CD4-positive, alpha-beta T cell treated with Interleukin-6 for 4 hours (primary cell): ENCODE results near the gene KCNMA1.

ENCODE experiments used
- DNase-seq: peaks from one replicate; pipeline ENCODE4 v3.0.0-alpha.2; 2020; ENCODE audit warnings: mixed read lengths

The KCNMA1 gene

DNA sequence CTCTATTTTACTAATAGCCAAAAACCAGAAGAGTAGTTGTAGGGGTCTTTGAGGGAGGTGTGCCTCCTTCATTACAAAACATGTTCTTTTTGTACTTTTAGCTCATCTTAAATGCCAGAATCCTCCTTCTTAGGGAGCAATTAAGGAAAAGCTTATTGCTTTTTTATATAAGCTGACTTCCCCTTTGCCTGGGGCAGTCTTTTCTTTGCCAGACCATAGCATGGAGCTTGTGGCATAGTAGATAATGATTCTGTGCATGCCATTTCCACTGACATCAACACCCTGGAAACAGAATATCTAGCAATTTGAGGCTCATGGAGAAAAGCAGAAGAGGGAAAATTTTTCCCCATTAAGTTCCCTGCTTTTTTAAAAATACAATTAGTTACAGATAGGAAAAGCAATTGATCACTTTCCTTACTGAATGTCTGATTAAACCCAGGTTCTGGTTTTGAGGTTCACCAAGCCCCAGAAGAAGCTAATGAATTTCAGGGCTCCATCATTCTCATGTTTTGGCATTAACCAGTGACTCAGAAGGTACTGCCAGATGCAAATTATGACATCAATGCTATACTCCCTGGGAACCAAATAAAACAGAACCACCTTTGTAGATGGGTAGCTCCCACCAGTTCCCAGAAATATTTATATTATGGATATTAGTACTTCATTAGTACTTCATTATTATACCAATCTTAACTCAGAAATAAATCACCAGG is 410.6 kb downstream of the KCNMA1 start:
- DNase-seq: no peak

DNA sequence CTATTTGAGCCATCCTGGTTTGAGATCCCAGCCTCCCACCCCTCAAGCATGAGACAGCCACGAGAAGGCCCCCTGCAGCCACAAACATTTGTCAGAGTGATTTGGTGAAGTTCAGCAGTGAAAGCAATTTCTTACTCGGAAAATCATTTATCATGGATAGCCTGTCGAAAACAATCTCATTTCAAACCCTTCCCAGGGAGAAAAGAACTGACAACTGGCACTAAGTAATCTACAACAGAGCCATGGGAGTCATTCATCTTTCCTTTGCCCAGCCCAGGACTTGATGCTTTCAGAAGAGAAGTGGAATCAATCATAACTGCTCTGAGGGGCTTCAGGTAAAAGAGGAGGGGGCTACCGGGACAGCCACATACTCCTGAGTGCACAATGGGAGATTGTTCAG is 411.2 kb downstream of the KCNMA1 start:
- DNase-seq: no peak

DNA sequence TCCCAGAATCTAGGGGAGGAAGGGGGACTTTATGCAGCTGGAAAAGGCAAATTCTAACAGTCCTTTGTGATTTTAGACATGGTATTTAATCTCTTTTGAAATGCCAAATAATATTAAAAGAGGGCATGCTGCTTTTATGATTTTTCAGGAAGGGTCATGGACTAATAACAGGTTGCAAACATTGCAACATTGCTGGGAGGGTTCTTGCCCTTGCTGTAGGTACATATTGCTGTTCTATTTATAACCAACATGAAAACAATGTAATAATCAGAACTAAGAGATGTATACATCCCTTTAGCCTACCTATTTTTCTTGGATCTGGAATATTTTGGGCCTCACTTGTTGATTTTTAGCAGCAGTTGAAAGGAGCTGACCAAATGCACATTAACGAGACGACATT is 411.6 kb downstream of the KCNMA1 start:
- no peak for DNase-seq

DNA sequence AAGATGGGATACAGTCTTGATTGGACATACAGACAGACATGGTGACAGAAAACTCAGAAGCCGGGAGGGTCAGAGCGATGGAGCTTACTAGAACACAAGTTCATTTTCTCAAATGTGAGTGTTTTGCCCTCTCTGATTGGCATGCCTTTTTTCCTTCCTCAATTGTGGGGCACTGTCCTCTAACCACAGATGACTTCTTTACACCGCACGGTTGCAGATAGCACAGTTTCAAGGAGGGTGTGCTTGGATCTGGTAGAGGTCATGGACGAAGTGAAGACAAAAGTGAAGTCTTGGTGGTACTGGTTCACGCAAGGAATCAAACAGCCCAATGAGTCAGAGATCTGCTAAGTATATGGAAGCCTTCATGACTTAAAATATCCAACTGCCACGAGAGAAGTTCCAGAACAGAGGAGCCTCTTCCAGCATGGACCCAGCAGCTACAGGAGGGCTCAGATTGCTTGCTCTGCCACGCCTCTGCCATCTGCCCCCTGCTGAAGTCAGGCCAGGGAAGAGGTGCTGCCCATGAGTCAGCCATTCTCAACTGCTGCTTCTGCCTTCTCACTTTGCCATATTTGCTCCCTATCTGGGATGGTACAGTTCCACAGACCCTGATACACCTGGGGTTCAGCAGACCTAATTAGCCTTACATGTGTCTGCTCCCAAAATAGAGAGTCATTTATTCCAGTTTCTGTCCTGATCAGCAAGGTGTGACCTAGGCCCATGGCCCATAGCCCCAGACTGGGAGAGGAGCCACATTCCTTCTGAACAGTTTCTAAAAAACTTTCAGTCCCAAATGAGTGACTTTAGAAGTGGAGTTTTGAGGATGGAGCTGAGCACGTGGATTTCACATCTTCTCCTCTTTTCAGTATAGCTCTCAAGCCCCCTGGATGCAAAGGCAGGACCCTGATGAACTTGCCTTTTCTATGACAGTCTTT is 413.8 kb downstream of the KCNMA1 start:
- no peak for DNase-seq

DNA sequence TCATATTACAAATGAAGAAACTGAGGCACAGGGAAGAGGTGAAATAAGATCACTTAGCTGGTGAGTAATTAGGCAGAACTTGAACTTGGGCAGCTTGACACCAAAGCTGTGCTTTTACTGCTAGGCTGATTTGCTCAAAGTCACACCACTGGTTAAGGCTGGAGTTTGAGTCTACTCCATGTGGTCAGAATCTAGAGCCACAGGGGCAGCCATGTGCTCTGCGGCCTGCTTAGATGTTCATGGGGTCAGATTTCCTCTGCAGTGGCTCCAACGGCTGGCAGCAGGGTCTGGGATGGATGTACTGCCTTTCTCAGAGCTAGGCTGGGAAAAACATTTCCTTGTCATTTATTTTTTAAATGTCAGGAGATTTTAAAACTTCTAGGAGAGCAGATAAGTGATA is 417.5 kb downstream of the KCNMA1 start:
- DNase-seq: no peak

DNA sequence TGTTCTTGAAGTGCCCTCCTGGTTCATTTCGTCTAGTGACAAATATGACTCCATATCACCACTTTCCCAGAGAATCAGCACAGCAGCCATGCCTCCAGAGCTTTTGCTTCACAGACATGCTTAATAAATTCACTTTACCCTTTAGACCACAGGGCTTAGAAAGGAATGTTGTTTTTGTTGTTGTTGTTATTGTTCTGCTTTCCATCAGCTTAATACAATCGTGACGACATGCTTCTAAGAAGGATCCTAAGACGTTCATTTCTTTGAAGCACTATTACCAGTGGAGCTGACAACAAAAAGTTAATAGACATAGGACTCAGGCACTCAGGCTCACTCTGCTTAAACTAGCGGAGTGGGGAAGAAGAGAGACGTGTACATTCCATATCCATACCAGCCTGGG is 418.6 kb downstream of the KCNMA1 start:
- no peak for DNase-seq

DNA sequence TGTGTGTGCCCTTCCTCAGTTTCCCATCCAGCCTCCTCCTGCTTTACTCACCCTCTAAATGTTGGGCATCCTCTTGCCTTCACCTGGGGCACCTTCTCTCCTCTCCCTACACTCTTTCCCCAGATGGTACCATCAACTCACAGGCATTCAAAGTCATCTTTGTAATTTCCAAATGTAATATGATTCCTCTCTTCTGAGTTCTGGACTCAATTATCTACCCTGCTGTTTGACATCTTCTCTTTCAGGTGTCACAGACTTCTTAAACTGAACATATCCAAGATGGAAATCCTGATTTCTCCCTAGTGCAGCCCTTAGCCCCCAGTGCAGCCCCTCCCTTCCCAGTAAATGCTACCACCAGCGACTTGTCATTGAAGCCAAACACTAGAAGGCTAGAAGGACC is 422.8 kb downstream of the KCNMA1 start:
- DNase-seq: no peak

DNA sequence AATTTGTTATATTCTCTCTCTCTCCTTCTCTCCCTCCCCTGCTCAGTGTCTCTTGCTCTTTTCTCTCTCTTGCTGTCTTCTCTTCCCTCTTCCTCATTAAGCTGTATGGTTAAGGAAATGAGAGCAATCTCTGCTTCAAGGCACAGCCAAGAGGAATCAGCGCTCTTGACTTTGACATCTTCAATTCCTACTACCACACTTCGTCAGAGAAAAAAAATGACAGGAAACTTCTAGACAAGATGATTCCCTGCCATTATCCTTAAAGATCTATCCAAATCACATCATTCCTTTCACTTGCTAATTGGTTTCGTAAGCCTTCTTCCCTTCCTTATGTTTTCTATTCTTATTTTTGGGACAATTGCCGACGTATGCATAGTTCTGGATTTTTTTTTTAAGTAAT is 425.0 kb downstream of the KCNMA1 start:
- DNase-seq: no peak

DNA sequence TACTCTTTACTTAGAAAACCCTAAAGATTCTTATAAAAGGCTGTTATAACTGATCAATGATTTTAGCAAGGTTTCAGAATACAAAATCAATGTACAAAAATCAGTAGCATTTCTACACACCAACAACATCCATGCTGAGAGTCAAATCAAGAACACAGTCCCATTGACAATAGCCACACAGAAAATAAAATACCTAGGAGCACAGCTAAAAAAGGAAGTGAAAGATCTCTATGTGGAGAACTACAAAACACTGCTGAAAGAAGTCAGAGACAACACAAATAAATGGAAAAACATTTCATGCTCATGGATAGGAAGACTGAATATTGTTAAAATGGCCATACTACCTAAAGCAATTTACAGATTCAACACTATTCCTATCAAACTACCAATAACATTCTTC is 427.0 kb downstream of the KCNMA1 start:
- no peak for DNase-seq

DNA sequence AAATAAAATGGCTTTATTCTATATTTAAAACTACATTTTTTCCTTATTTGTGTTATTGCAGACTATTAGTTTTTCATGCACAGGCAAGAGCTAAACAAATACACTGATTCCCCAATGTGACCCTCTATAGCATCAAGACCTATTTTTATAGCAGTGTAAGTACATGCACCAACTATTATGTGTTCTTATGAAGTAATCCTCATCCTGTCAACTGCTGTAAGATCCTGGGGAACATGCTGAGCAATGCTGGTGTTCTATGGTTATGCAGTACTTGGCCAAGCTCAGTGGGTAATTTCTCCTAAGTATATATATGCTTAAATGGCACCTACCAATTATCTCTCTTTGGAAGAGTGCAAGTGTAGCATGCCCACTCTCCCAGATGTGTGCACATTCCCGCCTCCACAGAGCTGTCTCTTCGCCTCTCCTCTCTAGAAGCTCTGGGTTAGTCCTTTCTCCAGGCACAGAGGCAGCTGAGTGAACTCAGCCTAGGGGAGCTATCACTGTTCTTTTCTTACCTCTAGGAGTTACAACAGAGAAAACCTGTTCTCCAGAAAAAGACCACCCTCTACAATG is 428.8 kb downstream of the KCNMA1 start:
- no peak for DNase-seq

DNA sequence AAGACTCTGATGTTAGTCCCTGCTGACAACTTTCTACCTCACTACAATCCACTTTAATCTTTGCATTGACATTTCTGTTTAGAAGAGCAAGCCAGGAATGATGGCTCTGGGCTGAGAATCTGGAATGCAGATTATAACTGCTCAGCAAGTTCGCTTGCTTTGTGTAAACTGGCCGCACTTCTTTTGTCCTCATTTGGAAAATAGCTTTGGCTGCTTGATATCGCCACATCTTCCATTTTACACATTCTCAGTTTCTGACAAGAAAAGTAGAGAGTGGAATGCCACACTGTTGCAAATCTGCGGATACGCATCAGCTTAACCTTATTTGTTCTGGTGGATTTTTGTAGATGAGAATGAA is 429.8 kb downstream of the KCNMA1 start:
- DNase-seq: no peak

DNA sequence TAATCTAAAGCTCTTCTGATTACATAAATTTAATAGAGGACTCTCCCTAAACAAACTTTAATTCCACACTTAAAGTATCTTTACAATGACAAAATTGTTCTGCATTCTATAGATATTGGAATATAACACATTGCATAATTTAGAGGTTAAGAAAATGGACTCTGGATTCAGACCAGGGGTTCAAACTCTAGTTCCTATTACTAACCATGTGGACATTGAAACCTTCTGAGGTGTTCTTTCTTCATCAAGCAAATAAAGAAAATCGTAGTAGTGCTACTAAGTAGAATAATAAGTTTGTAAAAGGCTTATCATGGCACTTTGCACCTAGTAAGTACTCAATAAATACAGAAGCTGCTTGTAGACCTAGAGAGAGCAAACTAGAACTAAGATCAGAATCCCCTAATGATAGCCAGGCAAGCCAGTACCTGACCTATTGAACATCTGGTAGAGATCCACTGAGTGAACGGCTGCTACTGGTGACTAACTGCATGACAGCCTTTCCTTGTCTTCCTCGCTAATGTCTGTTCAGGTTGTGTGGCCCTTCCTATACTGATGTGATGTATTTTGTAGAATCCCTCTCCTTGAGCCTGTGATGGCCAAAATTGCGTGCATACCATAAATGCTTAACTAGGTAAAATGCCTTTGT is 430.3 kb downstream of the KCNMA1 start:
- DNase-seq: no peak

DNA sequence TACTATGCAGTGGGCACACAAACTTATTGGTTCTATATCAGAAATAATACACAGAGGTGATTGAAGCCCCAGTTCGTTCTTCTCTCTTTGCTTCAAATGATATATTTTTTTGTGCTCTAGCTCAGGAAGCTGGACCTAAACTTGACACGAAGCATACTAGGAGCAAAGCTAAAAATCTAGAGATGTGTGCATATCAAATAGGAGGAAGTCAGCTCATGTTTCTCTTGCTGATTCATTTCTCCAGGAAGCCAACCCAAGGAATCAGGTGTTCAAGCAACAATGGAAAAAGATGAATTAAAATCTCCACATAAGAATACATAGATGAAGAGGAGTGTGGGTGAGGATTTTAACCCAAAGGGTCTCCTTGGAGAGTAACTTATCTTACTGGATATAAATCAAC is 432.5 kb downstream of the KCNMA1 start:
- DNase-seq: no peak

DNA sequence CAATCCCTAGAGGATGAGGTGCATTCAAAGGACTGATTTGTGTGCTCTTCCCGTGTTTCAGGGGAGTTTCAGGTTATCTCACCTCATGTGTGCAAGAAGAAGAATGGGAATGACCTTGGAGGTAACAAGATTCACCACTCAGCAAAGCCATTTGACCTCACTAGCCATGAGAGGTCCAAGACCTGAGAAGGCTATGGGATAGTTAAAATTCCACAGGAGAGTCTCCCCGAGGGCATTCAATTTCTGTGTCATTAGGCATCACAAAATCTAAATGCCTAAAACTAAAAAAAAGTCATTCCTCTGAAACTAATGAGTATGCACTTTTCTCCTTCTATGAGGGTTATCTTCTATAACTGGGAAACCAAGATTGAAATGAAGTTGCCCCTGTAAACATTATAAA is 433.4 kb downstream of the KCNMA1 start:
- no peak for DNase-seq

DNA sequence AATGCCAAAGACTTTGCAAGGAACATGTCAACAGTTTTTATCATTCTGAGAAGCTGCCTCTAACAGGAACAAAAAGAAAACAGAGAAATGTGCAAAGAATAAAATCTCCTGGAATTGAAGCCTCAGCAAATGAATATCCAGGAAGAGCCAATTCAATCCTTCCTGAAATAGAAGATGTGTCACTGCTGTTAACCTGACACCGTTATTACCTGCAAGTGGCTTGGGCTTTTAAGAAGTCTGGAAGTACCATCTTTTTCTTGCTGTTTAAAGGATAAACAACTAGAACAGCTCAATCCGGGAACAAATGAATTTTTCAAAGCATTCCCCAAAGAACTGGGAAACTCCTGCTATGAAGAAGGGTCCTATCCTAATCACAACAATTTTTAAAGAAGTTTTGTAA is 434.8 kb downstream of the KCNMA1 start:
- no peak for DNase-seq

DNA sequence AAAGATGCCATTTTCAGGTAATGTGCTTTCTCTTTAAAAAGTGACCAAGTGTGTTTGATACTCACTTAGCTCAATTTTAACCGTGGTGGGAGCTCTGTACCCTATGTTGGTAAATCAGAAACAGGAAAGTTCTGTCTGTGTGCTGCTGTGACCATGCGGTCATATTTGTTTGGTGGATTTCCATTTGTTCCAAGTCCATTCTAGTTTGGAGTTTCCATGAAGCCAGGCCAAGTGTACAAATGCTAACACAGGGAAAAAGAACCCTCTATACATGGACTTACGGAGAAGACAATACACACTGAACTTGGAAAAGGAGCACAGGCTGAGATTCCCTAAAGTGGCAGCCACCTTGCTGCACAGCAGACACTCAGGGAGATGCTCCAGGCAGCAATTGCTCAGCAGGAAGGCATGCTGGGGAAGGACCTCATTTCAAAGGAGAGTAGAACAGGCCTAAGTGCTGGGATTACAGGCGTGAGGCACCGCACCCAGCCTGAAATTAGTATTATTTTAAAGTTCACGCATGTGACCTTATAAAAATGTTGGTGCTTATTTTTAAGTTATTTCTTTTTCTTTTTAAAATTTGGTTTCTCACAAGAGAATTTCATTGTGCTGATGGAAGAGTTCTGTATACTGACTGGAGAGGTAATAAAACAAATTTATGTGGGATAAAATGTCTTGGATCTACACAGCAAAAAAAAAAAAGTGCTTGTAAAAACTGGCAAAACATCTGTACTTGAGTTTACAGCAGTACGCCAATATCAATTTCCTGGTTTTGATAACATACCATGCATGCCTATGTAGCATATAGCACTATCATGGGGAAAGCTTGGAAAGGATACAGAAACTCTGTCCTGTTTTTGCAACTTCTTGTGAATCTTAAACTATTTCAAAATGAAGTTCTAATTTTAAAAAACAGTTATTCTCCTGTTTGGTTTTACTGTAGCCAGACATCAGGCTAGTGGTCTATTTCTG is 436.2 kb downstream of the KCNMA1 start:
- DNase-seq: no peak

DNA sequence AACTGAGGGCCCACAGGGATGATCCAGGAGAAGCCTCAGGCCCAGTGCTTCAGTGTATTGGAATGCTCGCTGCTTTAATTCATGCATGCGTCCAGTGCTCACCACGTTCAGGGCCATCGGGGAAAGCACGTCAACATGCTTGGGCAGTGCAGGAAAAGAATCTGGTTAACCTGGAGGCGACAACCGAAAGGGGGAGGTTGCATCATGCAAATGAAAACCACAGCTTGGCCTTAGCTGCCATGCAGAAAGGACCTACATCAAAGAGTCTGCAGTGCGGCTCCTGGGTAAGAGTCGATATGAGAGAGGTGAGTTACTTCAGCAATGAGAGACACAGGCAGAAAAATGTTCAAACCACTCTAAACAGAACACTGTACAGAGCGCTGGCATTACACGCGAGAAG is 440.1 kb downstream of the KCNMA1 start:
- DNase-seq: no peak

DNA sequence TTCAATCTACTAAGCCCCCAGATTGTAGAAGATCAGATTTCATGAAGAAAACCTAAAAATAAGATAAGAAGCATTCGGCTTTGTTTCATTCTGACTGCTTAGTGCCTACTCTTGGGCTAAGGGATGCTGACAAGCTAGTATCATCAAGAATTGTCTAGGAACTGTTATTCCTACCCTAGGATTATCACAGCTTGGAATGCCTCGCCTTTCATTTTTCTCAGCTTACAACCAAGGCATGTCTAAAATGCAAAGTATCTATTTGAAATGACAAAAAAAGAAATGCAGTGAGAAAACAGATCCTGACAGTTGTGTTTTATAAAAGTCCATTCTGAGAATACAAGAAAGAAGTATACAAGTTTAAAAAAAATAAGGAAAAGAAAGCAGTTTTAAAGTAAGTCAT is 441.0 kb downstream of the KCNMA1 start:
- DNase-seq: no peak

DNA sequence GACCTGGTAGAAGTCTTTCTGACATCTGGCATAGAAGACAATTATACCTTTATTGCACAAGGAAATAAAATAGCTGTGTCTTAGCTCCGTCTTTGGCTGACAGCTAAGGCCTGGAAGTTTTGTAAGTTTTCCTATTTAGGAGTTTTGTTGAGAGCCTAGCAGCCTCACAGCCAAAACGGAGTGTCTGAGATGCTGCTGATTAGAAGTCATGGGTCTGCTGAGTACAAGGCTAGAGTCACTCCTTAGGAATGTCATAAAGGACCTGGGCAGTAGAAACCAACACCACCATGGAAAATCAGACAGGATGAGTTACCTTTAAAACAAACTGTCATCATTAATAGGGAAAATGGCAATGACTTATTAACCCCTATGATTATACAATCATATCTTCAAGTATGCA is 442.5 kb downstream of the KCNMA1 start:
- DNase-seq: no peak

DNA sequence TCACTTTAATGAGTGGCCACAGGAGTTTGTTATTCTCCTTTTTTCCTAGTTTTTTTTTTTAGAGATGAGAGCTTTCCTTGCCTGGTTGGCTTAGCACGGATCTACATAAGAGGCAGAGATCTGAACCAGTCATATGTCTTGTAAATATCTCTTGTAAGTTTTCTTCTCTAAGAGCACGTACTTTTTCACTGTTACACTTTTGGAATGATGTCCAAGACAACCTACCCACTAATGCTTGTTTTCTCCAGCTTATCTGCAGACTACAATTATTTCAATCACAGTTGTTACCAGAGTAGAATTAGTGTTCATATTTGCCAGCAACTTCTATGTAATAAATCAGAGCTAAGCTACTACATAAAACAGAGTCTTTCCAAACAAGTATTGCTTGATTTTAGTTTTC is 444.6 kb downstream of the KCNMA1 start:
- DNase-seq: no peak

DNA sequence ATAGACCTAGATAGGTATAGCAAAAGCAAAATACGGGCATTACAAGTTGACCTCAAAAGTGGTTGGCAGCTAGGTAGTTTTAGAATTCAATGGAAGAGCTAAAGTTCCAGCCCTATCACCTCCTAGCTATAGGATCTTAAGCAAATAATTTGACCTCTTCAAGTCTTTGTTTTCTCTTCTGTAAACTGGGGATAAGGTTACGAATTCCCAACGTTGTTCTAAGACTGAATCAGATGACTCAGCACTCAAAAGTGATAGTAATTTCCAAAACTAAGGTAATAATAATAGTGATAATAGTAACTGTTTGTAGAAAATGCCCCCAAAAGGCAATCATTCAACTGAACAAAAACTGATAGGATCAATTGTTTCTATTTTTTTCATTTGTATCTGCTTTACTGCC is 445.2 kb downstream of the KCNMA1 start:
- DNase-seq: no peak

DNA sequence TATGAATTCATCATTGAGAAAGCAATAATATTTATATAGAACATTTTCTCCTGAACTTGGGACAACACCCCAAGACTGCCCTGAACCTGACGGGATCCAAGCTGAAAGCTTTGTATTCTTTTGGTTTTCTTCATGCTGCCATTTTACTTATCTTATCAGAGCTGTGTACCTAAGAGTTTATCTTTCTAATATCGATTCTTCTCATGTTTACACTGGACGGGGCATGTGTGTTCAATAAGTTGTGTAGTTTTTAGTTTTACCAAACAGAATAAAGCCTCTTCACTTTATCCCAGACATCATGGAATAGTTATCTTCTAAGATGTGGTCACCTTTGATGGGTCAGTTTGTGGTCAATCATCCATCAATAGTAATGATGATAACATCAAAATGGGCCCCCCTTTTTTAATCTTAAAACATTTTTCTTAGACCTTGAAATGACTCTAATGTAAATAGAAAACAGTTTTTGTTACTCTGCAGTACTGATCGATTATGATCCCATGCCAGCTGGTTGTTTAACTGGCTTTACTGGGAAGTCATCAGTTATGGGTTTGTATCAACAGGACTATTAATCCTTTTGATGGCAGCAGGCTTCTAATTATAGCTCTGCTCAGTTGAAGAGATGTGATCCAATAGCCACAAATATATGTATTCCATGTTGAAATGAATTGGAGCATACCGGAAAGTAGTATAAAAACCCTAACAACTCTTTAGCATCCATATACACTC is 446.1 kb downstream of the KCNMA1 start:
- DNase-seq: no peak
